GM12878 (cell line): ENCODE results near the gene TMEM94. TPM values are rescaled to one million over a fixed set of nuclear protein-coding genes. Genes with fewer than 3 reads are reported as not detected.

Experiments
- ATAC-seq: fragments of 200-7000 bp; cut with Tn5 transposase; 3 replicates; pipeline ENCODE4 v1.9.1; 2020; ENCODE audit warnings: mild to moderate bottlenecking, moderate library complexity
- BruUV-seq: library from RNA; stranded (reverse); fragments of 400-500 nt; replicated peaks from 2 replicates; lab custom pipeline; 2021; lab: Mats Ljungman, UMichigan
- CTCF ChIA-PET: fragments of 300-600 bp; sonication (Branson Sonifier 250); formaldehyde crosslinking; extraction: SDS; loops from one replicate; lab custom pipeline; 2021; ENCODE audit warnings: inconsistent platforms; lab: Yijun Ruan, JAX
- POLR2A ChIA-PET: fragments of 350-600 bp; formaldehyde crosslinking; extraction: SDS; loops from one replicate; lab custom pipeline; 2021; ENCODE audit warnings: inconsistent platforms; lab: Charles Lee
- RAD21 ChIA-PET: fragments of 300-600 bp; sonication (Branson Sonifier 250); formaldehyde crosslinking; loops from one replicate; lab custom pipeline; 2023; ENCODE audit warnings: antibody characterized with exemption; ENCODE audit not compliant: unreplicated experiment; lab: Charles Lee
- SMC1A ChIA-PET: fragments of 300-600 bp; sonication (Branson Sonifier 250); formaldehyde crosslinking; loops from one replicate; lab custom pipeline; 2023; ENCODE audit not compliant: unreplicated experiment, uncharacterized antibody; lab: Charles Lee
- DNase-seq: peaks from one replicate; pipeline ENCODE4 v3.0.0-alpha.2; 2011; ENCODE audit warnings: low read depth, low spot score
- FAIRE-seq: peaks from 3 replicates; lab custom pipeline; 2011; peaks lifted over from hg19 to GRCh38; lab: Jason Lieb, UNC
- H2AFZ ChIP-seq: 2 replicates; pipeline ENCODE4 v1.6.0; 2011; ENCODE audit warnings: low read depth, low read length, control low read depth; ENCODE audit not compliant: control insufficient read depth
- H3K27ac ChIP-seq: 2 replicates; pipeline ENCODE4 v1.5.1; 2011; ENCODE audit warnings: control low read depth; ENCODE audit not compliant: control insufficient read depth, insufficient read depth
- H3K27me3 ChIP-seq, 2 experiments: replicated peaks in 1 of 2; 2 replicates each; pipeline versions ENCODE4 v1.6.0 to v1.6.1; 2011; ENCODE audit warnings: low read length in 1 of 2; ENCODE audit not compliant: control insufficient read depth in 2 of 2, insufficient read depth in 2 of 2
- H3K36me3 ChIP-seq, 2 experiments: 2 replicates each; pipeline ENCODE4 v1.5.1; 2011; ENCODE audit warnings: low read length in 1 of 2; ENCODE audit not compliant: control insufficient read depth in 2 of 2, insufficient read depth in 2 of 2
- H3K4me1 ChIP-seq: 2 replicates; pipeline ENCODE4 v1.6.1; 2011; ENCODE audit warnings: mild to moderate bottlenecking, low read length, moderate library complexity, mixed read lengths; ENCODE audit not compliant: control insufficient read depth, insufficient read depth
- H3K4me2 ChIP-seq: 2 replicates; pipeline ENCODE4 v1.6.0; 2011; ENCODE audit warnings: control low read depth; ENCODE audit not compliant: control insufficient read depth, insufficient read depth
- H3K4me3 ChIP-seq: fragments of 200-600 bp; sonication (generic); 2 replicates; pipeline ENCODE4 v1.5.1; 2016
- H3K79me2 ChIP-seq: 2 replicates; pipeline ENCODE4 v1.6.0; 2011; ENCODE audit warnings: low read length; ENCODE audit not compliant: control insufficient read depth, insufficient read depth
- H3K9ac ChIP-seq: 2 replicates; pipeline ENCODE4 v1.8.0; 2011; ENCODE audit warnings: low read length, control low read depth, mixed read lengths; ENCODE audit not compliant: control insufficient read depth, insufficient read depth
- H3K9me3 ChIP-seq: replicated peaks from 3 replicates; pipeline ENCODE4 v1.5.1; 2011; ENCODE audit warnings: mild to moderate bottlenecking, low read length; ENCODE audit not compliant: control insufficient read depth, insufficient read depth
- H4K20me1 ChIP-seq: 2 replicates; pipeline ENCODE4 v1.6.0; 2011; ENCODE audit not compliant: control insufficient read depth, insufficient read depth
- FOS ChIP-seq: IDR thresholded peaks from 3 replicates; pipeline ENCODE4 v1.6.1; 2011; ENCODE audit warnings: borderline replicate concordance; ENCODE audit not compliant: insufficient read length; ENCODE audit errors: extremely low read depth
- JUND ChIP-seq: IDR thresholded peaks from 2 replicates; pipeline ENCODE4 v1.6.1; 2012; ENCODE audit warnings: low read depth, mild to moderate bottlenecking, low read length, improper control_type of control experiment, moderate library complexity
- RAD21 ChIP-seq: IDR thresholded peaks from 2 replicates; pipeline ENCODE4 v1.6.1; 2011; ENCODE audit warnings: mild to moderate bottlenecking, low read depth, low read length, moderate library complexity; ENCODE audit not compliant: insufficient read depth
- ZBED1 ChIP-seq: IDR thresholded peaks from 2 replicates; pipeline ENCODE4 v1.6.1; 2016; ENCODE audit warnings: borderline replicate concordance
- ZNF622 ChIP-seq: fragments of 450-650 bp; IDR thresholded peaks from 2 replicates; pipeline ENCODE4 v1.6.1; 2017; ENCODE audit warnings: mild to moderate bottlenecking, inconsistent platforms
- WGBS: methylation state at CpG from one replicate; pipeline ENCODE4 v1.1.6; 2016; ENCODE audit warnings: low lambda C conversion rate; ENCODE audit not compliant: insufficient replicate concordance, insufficient coverage; ENCODE audit errors: missing lambda C conversion rate; 5-methylcytosine and 5-hydroxymethylcytosine counted together
- in situ Hi-C: fragments of 300-500 bp; cut with MboI; formaldehyde crosslinking; loops from 9 replicates; pipeline ENCODE4 v1.14.3; 2018; ENCODE audit warnings: mixed read lengths
- intact Hi-C: fragments of 100-400 bp; cut with micrococcal nuclease; formaldehyde crosslinking; loops from one replicate; pipeline ENCODE4 v1.14.2; 2022; ENCODE audit not compliant: unreplicated experiment
- polyA plus RNA-seq, 11 experiments: library from polyadenylated mRNA; depleted of rRNA in 4 of 11; unstranded in 6 of 11; stranded (reverse) in 5 of 11; fragments of >200 nt; fragmentation: Nextera tagmentation in 4 of 11; fragmentation: Illumina TruSeq in 1 of 11; extraction: Ambion mirVana in 4 of 11; extraction: Trizol in 1 of 11; gene quantifications; 1 replicate in 1 of 11; 2 replicates in 10 of 11; pipeline versions ENCODE4 v1.2.1 to v1.2.3, GENCODE V29; 2011 to 2016; ENCODE audit warnings: inconsistent platforms in 2 of 11, missing spikeins in 2 of 11, low read depth in 1 of 11
- total RNA-seq, 4 experiments: library from RNA; depleted of rRNA in 3 of 4; stranded (reverse); fragments of >200 nt in 3 of 4; fragmentation: Illumina TruSeq in 1 of 4; extraction: Trizol in 1 of 4; gene quantifications; 2 replicates each; pipeline versions ENCODE4 v1.2.1 to v1.2.3, GENCODE V29; 2013 to 2021
- TF ChIP-seq, protein P1 (sequence below): IDR thresholded peaks from 2 replicates; pipeline ENCODE4 v1.6.1; 2012; ENCODE audit warnings: low read length, inconsistent platforms

TMEM94 gene
- total and polyA plus RNA-seq, 10 of the 15 experiments (the other 5 are each of a cell fraction or from before 2014, with no cell fraction given) = 0.31 to 70.7 (median 24.4) TPM

DNA sequence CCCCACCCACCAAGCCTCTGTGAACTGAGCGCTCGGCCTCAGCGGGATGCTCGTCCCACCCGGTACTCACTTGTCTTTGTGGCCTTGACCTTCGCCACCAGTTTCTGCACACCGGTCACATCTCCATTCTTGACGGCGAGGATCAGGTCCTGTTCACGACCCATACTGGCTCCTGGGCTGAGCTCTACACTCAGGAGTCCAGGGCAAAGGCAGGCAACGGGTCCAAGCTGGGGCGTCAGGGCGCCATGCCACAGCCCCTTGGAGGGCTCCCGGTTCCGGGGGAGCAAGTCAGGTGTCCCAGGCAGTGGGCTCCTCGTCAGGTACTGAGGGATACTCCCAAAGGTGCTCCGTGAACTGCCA, 57.2 kb downstream of the TMEM94 start (continued):
- TF ChIP-seq, protein P1, sequence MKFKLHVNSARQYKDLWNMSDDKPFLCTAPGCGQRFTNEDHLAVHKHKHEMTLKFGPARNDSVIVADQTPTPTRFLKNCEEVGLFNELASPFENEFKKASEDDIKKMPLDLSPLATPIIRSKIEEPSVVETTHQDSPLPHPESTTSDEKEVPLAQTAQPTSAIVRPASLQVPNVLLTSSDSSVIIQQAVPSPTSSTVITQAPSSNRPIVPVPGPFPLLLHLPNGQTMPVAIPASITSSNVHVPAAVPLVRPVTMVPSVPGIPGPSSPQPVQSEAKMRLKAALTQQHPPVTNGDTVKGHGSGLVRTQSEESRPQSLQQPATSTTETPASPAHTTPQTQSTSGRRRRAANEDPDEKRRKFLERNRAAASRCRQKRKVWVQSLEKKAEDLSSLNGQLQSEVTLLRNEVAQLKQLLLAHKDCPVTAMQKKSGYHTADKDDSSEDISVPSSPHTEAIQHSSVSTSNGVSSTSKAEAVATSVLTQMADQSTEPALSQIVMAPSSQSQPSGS = no peak
- TF ChIP-seq ZBED1 (no peak), ZNF622 (no peak), FOS (no peak)

DNA sequence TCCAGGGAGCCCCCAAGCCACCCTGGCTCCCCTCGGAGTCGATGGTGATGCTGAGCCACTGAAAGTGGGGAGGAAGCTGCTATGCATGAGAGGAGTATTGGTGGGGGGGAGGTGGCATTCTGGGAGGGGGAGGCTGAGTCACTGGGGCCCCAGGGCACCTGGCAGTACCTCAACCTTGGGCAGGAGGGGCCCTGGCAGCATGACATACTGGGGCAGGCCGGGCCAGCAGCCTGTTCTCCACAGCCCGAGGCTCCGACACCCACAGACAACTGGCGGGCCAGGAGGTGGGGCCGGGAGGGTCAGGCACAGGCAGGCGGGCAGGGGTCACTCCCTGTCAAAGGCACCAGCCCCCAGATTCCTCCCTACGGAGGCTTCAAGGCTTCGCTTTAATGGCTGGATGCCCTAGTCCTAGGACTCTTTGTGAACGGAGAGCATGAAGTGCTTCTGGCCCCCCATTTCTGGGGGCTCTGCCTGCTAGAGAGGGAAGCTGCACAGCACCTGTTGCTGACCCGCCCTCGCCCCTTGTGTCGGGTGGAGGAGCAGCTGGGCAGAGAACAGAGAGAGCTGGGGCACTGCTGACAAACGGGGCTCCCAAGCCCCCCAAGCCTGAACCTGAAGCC, 58.0 kb downstream of the TMEM94 start:
- Histone ChIP-seq H2AFZ (no peak overlapping the region), H3K4me3 (peak overlapping the region; percentile 90; the same call in 1 of the 2 replicates), H3K4me1 (peaks cover 20% of the 10 kb centered on the region), H3K36me3 (no peaks in the 10 kb centered on the region), H3K27me3 (no peaks in the 10 kb centered on the region), H3K27ac (no peak overlapping the region), H3K4me2 (peak overlapping the region; percentile 100), H4K20me1 (no peaks in the 10 kb centered on the region), H3K9me3 (no peaks in the 10 kb centered on the region), H3K79me2 (peaks cover 14% of the 10 kb centered on the region), H3K9ac (no peak overlapping the region; the same call in 1 of the 2 replicates)
- 43% methylated on average over 15 of the region's 15 CpGs for WGBS
- FAIRE-seq (no peak), ATAC-seq (no peak), DNase-seq (no peak)
- ChIA-PET RAD21 (interaction anchor here (1.0 kb wide), 1 partner anchor 58 kb away, joined by 6 read pairs; the partner anchor contains the start of gene TMEM94), CTCF (interaction anchor here (0.6 to 0.9 kb wide), 2 partner anchors 11 to 79 kb away, joined by 3 read pairs; partner anchors contain the start of gene LLGL2), POLR2A (interaction anchor here (0.8 kb wide), 1 partner anchor 58 kb away, joined by 3 read pairs; the partner anchor contains the start of gene TMEM94), SMC1A (no interaction called here)
- TF ChIP-seq JUND (no peak), RAD21 (no peak)
- in situ Hi-C loops = no loop called here
- no TSS peak for BruUV-seq
- intact Hi-C loops = loop anchor here (10.0 kb wide), 1 partner anchor 250 kb away; the partner anchor contains the start of genes GGA3 and MRPS7
